Endothelial cell of umbilical vein (primary cell): ENCODE measurements around the gene TSR3.

ENCODE experiments used
- CTCF ChIP-seq, 2 donors: IDR thresholded peaks; 1 replicate in 1 of 2; 2 replicates in 1 of 2; pipeline ENCODE4 v1.5.1; 2011; ENCODE audit warnings: low read length in 2 of 2, mild to moderate bottlenecking in 2 of 2, moderate library complexity in 2 of 2, control low read depth in 1 of 2, inconsistent platforms in 1 of 2, low read depth in 1 of 2; ENCODE audit not compliant: insufficient read depth in 1 of 2; ENCODE audit errors: extremely low read depth in 1 of 2
- EZH2 ChIP-seq: IDR thresholded peaks from 2 replicates; pipeline ENCODE4 v1.6.1; 2012; ENCODE audit warnings: borderline replicate concordance, low read depth, mild to moderate bottlenecking, moderate library complexity, low read length, inconsistent platforms; ENCODE audit not compliant: severe bottlenecking
- FOS ChIP-seq: IDR thresholded peaks from 2 replicates; pipeline ENCODE4 v1.6.1; 2011; ENCODE audit warnings: mild to moderate bottlenecking, low read length, moderate library complexity, borderline replicate concordance; ENCODE audit not compliant: insufficient read depth
- MAX ChIP-seq: IDR thresholded peaks from 2 replicates; pipeline ENCODE4 v1.6.1; 2011; ENCODE audit not compliant: insufficient read depth, insufficient read length
- POLR2A ChIP-seq: IDR thresholded peaks from 2 replicates; pipeline ENCODE4 v1.6.1; 2012; ENCODE audit warnings: low read depth, mild to moderate bottlenecking, control low read depth, low read length

- TF ChIP-seq CTCF (IDR thresholded peaks at IDR 0.05; ENCODE audit: extremely low read depth in 1 of 2, insufficient read depth in 1 of 2, low read depth in 1 of 2, low read length in 2 of 2): no peak
- TF ChIP-seq EZH2: no peak
- TF ChIP-seq POLR2A: no peak
- no peak for TF ChIP-seq FOS
- TF ChIP-seq MAX: no peak
Measured at GRCh38 chr16:1371054-1371978, 19.6 kb upstream of the TSR3 start.
